Measurements from ENCODE around the gene PSMF1.

The PSMF1 gene, protein sequence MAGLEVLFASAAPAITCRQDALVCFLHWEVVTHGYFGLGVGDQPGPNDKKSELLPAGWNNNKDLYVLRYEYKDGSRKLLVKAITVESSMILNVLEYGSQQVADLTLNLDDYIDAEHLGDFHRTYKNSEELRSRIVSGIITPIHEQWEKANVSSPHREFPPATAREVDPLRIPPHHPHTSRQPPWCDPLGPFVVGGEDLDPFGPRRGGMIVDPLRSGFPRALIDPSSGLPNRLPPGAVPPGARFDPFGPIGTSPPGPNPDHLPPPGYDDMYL

DNA sequence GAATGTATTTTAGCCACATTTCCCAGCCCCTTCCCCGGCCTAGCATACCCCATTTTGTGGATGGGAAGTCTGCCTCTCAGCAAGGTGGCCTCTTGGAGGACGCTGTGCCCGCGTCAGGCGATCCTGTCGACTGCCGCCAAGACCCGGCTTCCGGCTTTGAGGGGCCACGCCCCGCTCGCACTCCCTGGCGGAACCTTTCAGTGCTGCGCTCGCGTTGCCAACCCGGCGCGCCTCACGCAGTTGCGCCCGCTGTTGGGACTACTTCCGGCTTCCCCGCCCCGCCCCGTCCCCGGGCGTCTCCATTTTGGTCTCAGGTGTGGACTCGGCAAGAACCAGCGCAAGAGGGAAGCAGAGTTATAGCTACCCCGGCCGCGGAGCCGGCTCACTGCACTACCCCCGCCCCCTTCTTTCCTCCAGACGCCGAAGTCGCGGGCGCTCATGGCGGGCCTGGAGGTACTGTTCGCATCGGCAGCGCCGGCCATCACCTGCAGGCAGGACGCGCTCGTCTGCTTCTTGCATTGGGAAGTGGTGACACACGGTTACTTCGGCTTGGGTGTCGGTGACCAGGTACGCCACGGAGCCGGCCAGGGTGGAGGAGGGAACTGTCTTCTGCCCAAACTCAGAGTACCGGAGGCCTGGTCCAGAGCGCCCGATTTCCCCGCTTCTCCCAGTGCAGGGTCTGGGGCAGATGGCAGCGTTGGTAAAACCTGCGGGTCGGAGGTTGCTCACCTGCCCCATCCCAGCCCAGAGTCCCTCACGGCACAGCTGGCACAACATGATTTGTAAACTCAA lies at the start of gene PSMF1:
Gene PSMF1, plus strand, starts transcription at position 267 of the 792 bp plus-strand sequence. Its CDS starts 172 bp downstream, at position 439.
- peak; percentile 95 for DNase-seq

DNA sequence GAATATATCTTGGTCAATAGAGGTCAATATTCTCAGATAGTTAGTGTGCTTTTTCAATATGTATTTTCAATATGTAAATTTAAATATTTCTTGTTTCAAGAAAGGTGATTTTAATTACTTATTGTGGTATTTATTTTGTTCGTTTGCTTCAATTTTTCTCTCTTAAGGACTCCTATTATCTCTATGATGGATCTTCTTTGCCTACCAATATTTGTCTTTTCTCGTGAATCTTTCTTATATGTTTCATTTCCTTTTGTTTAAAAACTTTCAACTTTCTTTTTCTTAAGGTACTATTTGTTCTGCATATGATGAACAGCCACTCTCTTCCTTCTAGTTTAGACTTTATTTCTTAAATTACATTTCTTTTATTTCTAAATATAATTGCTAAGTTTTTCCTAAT lies 46.1 kb upstream of the PSMF1 start:
- DNase-seq: no peak

DNA sequence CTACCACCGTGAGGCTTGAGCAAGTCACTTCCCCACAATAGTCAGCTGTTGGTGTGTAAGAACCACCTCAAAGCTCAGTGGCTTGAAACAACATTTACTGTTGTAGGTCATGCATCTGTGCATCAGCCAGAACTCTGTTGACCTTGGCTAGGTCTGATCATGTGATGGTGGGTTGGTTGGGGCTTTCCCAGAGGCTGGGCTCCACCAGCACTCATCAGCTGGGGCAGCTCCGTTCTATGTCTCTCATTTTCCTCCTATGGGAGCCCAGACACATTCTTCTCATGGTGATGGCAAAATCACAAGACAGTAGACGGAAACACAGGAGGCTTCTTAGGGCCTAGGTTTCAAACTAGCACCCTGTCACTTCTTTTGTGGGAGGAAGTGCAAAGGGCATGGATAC lies 42.8 kb upstream of the PSMF1 start:
- DNase-seq: no peak

DNA sequence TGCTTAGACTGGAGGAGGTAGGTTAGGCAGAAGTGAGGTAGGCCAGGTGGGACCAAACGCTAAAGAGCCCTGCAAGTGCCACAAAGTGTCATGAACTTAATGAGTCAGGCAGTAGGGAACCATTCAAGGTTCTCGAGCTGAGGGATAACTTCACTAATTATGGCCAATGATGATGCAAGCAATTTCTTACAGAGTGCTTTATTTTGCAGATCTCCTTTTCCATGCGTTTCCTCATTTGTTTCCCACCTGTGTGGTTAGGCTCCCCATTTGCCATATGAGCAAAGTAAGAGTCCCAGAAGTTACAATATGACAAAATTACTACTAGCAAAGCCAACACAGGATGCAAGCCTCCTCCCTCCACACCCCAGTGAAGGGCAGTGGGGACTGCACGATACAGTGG lies 36.5 kb upstream of the PSMF1 start:
- DNase-seq: no peak

DNA sequence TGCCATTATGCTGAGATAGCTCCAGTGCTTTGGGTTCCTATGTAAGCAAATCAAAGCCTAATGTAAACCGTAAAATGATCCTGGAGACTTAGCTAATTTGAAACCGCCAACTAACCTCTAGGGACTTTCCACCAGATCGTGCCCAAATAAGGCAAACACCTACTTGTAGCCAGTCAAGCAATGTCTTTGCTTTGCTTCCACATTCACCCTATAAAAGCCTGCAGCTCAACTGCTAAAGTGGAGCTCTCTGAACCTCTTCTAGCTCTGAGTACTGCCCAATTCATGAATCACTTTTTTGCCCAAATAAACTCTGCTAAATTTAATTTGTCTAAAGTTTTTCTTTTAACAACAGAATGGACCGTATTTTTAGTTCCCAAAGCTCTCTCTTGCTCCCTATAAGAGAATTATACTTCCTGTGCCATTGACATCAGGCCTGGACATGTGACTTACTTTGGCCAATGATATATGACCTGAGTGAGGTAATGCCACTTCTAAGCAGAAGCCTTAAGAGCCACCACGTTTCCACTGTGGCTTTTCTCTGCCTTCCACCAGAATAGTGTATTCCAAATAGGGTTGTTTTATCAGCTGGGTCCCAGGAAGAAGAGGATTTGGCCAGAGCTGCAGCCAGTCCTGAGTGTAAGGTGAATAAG lies 34.8 kb upstream of the PSMF1 start:
- DNase-seq: no peak

DNA sequence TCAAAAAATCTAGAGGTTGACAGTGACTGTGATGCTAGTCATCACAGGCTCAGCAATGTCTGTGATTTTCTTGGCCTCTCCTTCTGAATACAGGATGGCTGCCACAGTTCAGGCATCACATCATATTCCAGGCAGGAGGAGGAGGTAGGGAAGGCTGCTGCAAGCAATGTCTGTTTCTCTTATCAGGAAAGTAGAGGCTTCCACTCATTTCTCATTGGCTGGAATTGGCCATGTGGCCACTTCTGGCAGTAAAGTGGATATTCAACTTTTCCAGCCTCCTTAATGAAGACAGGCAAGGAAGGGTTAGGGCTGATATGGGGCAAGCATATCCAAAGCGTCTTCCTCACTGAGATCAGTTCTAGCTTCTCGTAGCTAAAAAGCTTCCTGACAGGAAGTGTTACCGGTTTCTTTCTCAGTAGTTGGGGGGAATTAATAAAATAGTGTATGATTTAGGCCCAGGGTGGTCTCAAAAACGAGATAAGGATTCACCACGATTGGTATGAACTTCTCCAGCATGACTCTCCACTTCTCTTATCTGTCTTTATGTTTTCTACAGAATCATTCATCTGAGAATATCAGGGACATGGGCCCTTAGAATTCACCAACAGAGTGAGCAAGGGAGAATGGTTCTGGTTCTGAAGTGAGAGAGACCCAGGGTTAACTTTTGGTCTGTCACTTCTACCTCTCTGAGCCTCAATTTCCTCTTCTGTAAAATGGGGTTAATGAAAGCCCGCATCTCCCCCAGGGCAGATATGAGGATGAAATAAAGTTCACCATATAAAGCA lies 32.7 kb upstream of the PSMF1 start:
- no peak for DNase-seq

DNA sequence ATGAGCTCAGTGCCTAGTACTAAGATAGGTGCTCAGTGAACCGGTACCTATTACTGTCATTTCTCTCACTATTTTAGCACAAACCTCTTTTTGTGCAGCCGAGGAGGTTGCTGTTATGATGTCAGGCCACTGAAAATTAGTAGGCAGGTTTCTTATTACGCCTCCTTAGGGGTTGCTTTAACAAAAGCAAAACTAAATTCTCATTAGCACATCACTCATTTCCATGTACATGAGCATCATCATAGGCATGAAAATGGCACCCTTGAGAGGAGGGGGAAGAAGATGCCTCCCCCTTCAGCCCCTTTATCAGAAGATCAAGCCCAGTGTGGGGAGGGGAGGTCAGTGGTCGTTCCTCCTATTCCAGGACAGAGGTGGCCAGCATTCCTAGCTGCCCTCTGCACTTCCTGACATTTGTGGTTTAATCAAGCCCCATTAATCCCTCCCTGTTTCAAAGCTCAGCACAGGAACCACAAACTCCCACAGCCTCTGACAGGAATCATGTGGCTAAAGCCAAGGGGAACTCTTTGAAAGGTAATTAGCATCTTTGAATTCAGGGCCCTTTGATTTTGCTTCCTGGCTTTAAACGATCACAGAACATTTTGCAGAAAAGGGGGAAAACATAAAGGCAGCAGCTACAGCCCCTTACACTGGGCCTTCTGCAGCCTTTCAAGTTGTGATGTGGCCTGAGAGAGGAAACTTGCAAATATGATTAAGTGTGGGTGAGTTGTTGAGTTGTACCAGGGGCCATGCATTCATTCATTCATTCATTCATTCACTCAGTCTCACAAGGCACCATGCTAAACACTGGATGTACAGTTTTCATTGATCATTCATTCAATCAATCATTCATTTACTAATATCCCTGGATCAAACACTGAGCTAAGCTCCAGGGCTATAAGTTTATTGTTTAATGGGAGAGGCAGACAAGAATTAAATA lies 31.9 kb upstream of the PSMF1 start:
- no peak for DNase-seq

DNA sequence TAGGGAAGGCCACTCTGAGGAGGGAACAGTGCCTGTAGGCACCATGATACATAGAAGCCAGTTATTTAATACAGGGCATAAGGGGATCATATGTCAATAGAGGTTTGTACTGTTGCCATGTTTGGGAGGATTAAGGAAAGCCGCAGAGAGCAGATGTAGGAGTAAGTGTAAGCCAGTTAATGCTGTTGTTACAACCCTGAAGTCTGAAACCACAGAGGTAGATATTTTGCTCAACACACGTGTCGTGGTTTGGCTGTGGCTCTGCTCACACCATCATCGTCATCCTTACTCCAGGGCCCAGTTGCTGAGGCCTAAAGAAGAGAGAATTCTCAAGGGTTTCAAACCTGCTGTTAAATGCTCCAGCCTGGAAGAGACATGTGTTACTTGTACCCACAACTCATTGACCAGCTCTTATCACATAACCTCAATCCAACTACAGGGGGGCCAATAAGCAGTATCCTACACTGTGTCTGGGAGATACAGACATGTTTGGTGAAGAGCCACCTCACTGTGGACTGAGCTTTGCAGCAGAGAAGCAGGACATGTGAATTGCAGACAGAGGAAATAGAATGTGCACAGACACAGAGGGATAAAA lies 31.0 kb upstream of the PSMF1 start:
- DNase-seq: no peak

DNA sequence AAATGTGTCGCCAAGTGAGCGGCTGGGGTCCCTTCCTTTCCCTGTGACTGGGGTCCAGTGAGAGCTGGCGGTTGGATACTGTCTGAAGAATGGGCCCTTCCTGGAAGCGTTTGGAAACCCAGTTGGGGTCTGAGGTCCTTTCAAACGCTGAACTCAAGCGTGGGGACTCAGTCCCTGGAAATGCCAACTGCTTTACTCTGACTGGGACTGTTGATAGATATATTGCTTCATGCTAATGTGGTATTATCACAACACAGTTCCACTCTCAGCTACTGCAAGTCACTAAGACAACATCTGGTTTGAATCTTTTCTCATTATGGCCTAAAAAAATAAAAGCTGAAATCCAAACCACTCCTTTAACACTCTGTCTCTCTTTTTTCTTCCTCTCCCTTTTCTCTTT lies 23.7 kb upstream of the PSMF1 start:
- DNase-seq: no peak

DNA sequence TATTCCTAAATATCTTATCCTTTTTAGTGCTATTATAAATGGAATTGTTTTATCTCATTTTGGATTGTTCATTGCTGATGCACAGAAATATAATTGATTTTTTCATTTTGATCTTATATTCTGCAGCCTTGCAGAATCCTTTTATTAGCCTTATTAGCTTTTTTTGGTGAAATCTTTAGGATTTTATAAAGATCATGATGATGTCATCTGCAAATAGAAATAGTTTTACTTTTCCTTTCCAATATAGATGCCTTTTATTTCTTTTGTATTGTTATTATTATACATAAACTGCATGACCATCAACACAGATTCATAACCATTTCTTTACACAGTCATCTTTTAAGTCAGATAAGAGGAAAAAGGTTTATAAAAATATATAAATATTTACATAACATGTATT lies 16.9 kb upstream of the PSMF1 start:
- DNase-seq: no peak

DNA sequence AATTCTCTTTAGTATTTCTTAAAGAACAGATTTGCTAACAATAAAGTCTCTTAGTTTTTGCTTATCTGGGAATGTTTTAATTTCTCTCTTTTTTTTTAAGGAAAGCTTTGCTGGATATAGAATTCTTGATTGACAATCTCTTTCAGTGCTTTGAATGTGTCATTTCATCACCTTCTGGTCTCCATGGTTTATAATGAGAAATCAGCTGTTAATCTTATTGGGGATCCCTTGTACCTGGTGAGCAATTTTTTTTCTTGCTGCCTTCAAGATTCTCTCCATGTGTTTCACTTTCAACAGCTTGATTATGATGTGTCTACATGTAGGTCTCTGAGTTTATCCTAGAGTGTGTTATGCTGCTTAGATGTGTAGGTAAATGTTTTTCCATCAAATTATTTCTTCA lies 16.4 kb upstream of the PSMF1 start:
- DNase-seq: no peak

DNA sequence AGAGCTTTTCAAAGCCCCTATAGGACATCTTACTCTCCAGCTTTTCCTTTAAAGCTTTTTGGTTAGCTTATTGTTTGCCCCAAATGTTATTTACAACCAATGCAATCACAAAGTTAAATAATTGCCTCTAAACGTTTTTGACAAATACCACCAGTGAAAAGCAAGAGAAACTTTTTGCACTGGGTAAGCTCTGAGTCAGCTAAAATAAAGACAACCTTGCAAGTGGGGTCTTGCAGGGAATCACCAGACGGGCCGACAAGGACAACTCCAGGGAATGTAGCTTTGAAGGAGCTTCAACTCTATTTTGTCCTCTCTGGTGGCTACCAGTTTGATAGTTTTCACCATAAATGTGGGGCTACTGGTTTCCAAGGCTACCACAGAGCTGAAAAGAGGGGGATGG lies 14.7 kb upstream of the PSMF1 start:
- no peak for DNase-seq

DNA sequence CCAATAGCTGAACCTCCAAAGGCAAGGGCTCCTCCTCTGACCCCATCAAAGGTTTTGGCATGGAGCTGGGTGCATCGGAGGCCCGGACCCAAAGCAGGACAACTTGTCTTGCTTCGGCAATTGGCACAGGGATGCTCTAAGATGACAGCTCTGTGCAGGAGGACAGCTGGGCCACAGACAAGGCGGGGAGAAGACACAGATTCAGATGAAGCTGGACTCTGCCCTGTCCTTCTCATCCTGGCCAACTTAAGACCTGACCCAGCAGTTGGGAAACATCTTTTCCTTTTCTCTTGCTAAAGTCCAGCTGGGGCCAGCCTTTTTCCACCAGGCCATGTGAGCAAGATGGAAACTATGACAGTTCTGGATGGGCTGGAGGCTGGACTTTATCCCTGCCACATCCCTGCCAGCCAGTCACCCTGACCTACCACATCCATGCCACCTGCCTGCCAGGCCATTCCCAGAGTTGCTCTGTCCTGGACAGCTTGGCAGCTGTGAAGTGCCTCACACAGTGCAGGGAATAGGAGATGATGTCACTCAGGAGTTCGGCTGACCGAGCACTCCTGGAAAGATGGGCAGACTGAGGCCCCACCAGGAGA lies 12.7 kb upstream of the PSMF1 start:
- DNase-seq: no peak

DNA sequence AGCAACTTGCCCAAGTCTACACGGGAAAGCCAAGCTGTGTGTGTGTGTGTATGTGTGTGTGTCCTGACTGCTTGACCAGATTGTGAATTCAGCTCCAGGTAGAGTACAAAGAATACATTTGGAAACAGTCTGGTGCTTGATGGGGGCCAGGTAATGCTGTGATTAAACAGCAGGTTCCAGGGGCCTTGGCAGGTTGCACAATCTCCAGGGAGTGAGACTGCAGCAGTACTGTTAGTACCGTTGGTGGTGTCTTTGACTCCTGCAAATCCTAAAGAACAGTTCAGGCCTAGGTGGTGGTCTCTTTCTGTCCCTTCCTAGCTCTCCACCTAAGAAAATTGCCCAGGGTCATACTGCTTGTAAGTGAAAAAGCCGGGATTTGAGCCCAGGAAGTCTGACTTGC lies 11.2 kb upstream of the PSMF1 start:
- no peak for DNase-seq

DNA sequence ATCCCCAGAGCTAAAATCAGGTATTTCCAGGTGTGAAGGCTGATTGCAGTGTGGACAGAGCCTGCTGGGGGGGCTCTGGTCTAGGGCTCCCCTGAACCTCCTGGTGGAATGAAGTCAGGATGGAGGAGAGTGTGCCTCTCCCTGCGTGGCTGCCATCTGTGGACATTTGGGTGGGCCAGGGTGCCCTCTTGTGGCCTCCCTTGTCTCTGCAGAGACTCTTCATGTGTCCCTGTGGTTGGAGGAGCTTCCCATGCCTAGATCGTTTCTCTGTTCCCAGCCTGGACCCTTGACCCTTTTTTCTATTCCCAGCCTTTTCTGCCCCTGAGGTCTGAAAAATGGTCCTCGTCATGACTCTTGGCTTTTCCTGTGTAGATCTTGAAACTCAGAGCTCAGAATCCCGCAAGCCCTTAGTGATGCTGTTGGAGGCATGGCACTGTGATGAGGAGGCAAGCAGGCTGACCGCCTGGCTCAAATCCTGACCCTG lies 9.9 kb upstream of the PSMF1 start:
- DNase-seq: peak; percentile 51

DNA sequence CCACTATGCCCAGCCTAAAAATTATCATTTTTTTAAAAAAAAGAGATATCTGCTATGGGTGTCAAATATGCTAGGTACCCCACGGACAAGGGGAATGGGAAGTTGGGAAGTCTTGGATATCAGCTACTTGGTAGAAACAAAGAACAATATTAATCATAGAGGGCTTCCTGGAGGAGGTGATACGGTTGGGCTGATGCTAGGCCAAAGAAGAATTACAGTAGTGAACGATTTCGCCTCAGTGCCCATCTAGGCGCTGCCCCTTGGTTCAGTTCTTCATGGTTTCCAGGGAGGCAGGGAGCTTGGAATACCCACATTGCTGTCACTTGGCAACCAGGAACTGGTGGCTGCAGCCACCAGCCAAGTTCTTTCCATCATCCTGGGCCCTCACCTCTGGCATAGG lies 5.5 kb upstream of the PSMF1 start:
- no peak for DNase-seq

DNA sequence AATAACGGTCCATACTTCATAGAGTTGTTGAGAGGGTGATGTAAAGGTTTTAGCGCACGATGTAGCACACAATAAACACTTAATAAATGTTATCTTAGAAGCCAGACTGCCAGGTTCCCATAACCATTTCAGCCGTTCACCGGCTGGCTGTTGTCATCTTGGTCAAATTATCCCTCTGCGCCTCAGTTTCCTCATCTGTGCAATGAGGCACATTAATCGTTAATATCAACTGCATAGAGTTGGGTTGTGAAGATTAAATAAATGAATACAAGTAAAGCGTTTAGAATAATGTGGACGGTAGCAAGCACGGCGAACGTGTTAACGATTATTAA lies 432 bp upstream of the PSMF1 start:
- DNase-seq: no peak

DNA sequence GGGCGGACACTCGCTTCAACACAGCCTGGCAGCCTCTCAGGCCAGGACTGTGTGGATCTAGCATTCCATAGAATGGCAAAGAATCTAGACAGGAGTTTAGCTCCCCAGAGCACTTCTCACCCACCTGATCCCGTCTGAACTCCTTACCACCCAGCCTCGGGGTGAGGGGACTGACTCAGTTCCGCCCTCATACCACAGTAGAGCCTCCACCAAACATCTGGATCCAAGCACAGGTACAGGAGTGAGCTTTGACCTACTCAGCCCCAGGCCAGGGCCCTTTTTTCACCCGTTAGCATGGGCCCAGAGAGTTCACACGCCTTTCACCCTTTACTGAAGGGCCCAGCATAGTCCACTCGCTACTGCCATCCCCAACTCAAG lies 715 bp downstream of the PSMF1 start:
- DNase-seq: no peak

DNA sequence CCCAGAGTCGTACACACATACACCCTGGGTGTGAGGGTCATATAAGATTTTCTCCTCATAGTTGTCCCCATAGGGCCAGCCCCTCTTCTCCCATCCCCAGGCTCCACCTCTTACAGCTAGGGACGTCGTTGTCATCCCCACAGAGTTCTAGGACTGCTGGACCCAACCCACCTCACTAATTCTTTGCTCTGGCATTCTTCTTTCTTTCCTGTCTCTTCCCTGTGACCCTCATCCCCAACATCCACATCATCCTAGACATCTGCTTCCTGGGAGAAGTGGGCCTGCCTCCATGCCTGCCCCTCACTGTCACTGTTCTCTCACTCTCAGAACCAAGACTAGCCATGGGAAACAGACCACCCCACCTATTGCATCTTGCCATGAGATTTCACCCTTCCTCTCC lies 1.1 kb downstream of the PSMF1 start:
- DNase-seq: no peak

DNA sequence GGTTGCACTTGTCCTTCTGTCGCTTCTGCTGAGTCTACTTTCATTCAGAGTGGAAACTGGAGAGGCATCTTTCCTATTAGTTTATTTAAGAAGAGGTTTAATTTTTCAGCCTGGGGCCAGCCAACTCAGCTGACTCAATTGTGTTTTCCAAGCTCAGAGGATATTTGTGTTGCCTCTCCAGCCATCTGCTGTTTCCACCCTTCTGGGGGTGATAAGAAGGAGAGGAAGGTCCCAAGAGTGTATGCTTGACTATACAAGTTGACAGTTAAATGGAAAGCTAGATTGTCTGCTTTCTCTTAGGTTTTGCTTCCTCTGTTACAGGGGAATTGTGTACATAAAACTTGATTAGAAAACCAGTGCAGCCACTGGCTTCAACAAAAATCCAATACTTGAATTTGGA lies 3.0 kb downstream of the PSMF1 start:
- DNase-seq: no peak

All from CD4-positive, alpha-beta T cell treated with Interleukin-21 for 1 hour (primary cell).